ENCODE results near the gene APOD.

APOD gene

GRCh38 chr3:195568630-195569029 lies 15.1 kb downstream of the APOD start:
- H2AFZ ChIP-seq (ENCODE audit: low read length): no peak overlapping the region
- H3K27me3 ChIP-seq (replicated peaks; ENCODE audit: insufficient read depth, low read length): no peaks in the 10 kb centered on the region
- no peaks in the 10 kb centered on the region for H3K4me1 ChIP-seq (ENCODE audit: low read length)
- no peak overlapping the region for H3K4me2 ChIP-seq (ENCODE audit: low read depth, low read length)
- H4K20me1 ChIP-seq (ENCODE audit: insufficient read depth, low read length): no peaks in the 10 kb centered on the region
- TF ChIP-seq EZH2phosphoT487 (IDR thresholded peaks at IDR 0.05; ENCODE audit: low read length): no peak
- no peak for TF ChIP-seq EZH2 (optimal IDR thresholded peaks at IDR 0.05; ENCODE audit: low read depth, low read length)
- no peak for TF ChIP-seq CTCF (IDR thresholded peaks at IDR 0.05; ENCODE audit: low read length)
- no peaks in the 10 kb centered on the region for H3K9me3 ChIP-seq (replicated peaks; ENCODE audit: insufficient read depth, low read length)
- no peaks in the 10 kb centered on the region for H3K36me3 ChIP-seq (replicated peaks; ENCODE audit: insufficient read depth, low read length)
- H3K27ac ChIP-seq (ENCODE audit: low read length): no peak overlapping the region
- H3K79me2 ChIP-seq (ENCODE audit: low read length): no peaks in the 10 kb centered on the region
- no peak overlapping the region for H3K9ac ChIP-seq (ENCODE audit: low read length)
- no peaks in the 10 kb centered on the region for H3K9me2 ChIP-seq (replicated peaks; ENCODE audit: insufficient read depth, low read length)
- H3F3A ChIP-seq (ENCODE audit: insufficient read depth, low read length): no peaks in the 10 kb centered on the region
- H3K4me3 ChIP-seq (ENCODE audit: low read length): no peak overlapping the region
- no peak for DNase-seq

- no peaks in the 10 kb centered on the region for H4K20me1 ChIP-seq (ENCODE audit: insufficient read depth, low read length)
- H3K9ac ChIP-seq (ENCODE audit: low read length): no peak overlapping the region
- TF ChIP-seq EZH2phosphoT487 (IDR thresholded peaks at IDR 0.05; ENCODE audit: low read length) (no peak), EZH2 (optimal IDR thresholded peaks at IDR 0.05; ENCODE audit: low read depth, low read length) (no peak), CTCF (IDR thresholded peaks at IDR 0.05; ENCODE audit: low read length) (no peak)
- no peaks in the 10 kb centered on the region for H3K9me2 ChIP-seq (replicated peaks; ENCODE audit: insufficient read depth, low read length)
- no peak overlapping the region for H3K4me2 ChIP-seq (ENCODE audit: low read depth, low read length)
- H3K4me3 ChIP-seq (ENCODE audit: low read length): no peak overlapping the region
- H3K27me3 ChIP-seq (replicated peaks; ENCODE audit: insufficient read depth, low read length): no peaks in the 10 kb centered on the region
- H3K4me1 ChIP-seq (ENCODE audit: low read length): no peaks in the 10 kb centered on the region
- no peaks in the 10 kb centered on the region for H3K9me3 ChIP-seq (replicated peaks; ENCODE audit: insufficient read depth, low read length)
- H3F3A ChIP-seq (ENCODE audit: insufficient read depth, low read length): no peaks in the 10 kb centered on the region
- H3K36me3 ChIP-seq (replicated peaks; ENCODE audit: insufficient read depth, low read length): no peaks in the 10 kb centered on the region
- H2AFZ ChIP-seq (ENCODE audit: low read length): no peak overlapping the region
- no peaks in the 10 kb centered on the region for H3K79me2 ChIP-seq (ENCODE audit: low read length)
- no peak overlapping the region for H3K27ac ChIP-seq (ENCODE audit: low read length)
- no peak for DNase-seq
These were observed 16.9 kb downstream of the APOD start for GRCh38 chr3:195566797-195567196.

GRCh38 chr3:195565716-195566115 lies 18.0 kb downstream of the APOD start:
- no peak overlapping the region for H2AFZ ChIP-seq (ENCODE audit: low read length)
- no peaks in the 10 kb centered on the region for H3K9me2 ChIP-seq (replicated peaks; ENCODE audit: insufficient read depth, low read length)
- no peaks in the 10 kb centered on the region for H3K27me3 ChIP-seq (replicated peaks; ENCODE audit: insufficient read depth, low read length)
- H3K9me3 ChIP-seq (replicated peaks; ENCODE audit: insufficient read depth, low read length): no peaks in the 10 kb centered on the region
- H3K4me1 ChIP-seq (ENCODE audit: low read length): no peaks in the 10 kb centered on the region
- H3K79me2 ChIP-seq (ENCODE audit: low read length): no peaks in the 10 kb centered on the region
- TF ChIP-seq EZH2 (optimal IDR thresholded peaks at IDR 0.05; ENCODE audit: low read depth, low read length): no peak
- TF ChIP-seq EZH2phosphoT487 (IDR thresholded peaks at IDR 0.05; ENCODE audit: low read length): no peak
- no peak for TF ChIP-seq CTCF (IDR thresholded peaks at IDR 0.05; ENCODE audit: low read length)
- H3K9ac ChIP-seq (ENCODE audit: low read length): no peak overlapping the region
- no peaks in the 10 kb centered on the region for H4K20me1 ChIP-seq (ENCODE audit: insufficient read depth, low read length)
- no peak overlapping the region for H3K4me3 ChIP-seq (ENCODE audit: low read length)
- H3K4me2 ChIP-seq (ENCODE audit: low read depth, low read length): no peak overlapping the region
- no peak overlapping the region for H3K27ac ChIP-seq (ENCODE audit: low read length)
- no peaks in the 10 kb centered on the region for H3F3A ChIP-seq (ENCODE audit: insufficient read depth, low read length)
- DNase-seq: no peak
- H3K36me3 ChIP-seq (replicated peaks; ENCODE audit: insufficient read depth, low read length): no peaks in the 10 kb centered on the region

Data from MM.1S (cell line).